GM10266 (cell line): ENCODE results near the gene PGM3.
A peak's percentile ranks its signal among the peaks of the same experiment; 100 is the strongest.

ENCODE experiments used
- DNase-seq: peaks from one replicate; pipeline ENCODE4 v3.0.0; 2012; ENCODE audit errors: extremely low spot score
- CTCF ChIP-seq: IDR thresholded peaks from 2 replicates; pipeline ENCODE4 v1.5.1; 2012; ENCODE audit warnings: mild to moderate bottlenecking, low read depth; ENCODE audit not compliant: control insufficient read depth, insufficient read depth; ENCODE audit errors: missing control alignments

The PGM3 gene, protein sequence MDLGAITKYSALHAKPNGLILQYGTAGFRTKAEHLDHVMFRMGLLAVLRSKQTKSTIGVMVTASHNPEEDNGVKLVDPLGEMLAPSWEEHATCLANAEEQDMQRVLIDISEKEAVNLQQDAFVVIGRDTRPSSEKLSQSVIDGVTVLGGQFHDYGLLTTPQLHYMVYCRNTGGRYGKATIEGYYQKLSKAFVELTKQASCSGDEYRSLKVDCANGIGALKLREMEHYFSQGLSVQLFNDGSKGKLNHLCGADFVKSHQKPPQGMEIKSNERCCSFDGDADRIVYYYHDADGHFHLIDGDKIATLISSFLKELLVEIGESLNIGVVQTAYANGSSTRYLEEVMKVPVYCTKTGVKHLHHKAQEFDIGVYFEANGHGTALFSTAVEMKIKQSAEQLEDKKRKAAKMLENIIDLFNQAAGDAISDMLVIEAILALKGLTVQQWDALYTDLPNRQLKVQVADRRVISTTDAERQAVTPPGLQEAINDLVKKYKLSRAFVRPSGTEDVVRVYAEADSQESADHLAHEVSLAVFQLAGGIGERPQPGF

GRCh38 chr6:83192871-83193746, at the start of gene PGM3, which contains the start of gene RWDD2A:
Gene PGM3 (minus strand): TSS chr6:83193265. CDS start chr6:83191012, 2,253 bp downstream.
Gene RWDD2A (plus strand): TSS chr6:83193357. CDS start chr6:83194452, 1,095 bp downstream.
- DNase-seq: peak; percentile 97
- TF ChIP-seq CTCF: no peak

GRCh38 chr6:83231146-83231545, 38.1 kb upstream of the PGM3 start:
- DNase-seq: no peak
- no peak for TF ChIP-seq CTCF

DNA sequence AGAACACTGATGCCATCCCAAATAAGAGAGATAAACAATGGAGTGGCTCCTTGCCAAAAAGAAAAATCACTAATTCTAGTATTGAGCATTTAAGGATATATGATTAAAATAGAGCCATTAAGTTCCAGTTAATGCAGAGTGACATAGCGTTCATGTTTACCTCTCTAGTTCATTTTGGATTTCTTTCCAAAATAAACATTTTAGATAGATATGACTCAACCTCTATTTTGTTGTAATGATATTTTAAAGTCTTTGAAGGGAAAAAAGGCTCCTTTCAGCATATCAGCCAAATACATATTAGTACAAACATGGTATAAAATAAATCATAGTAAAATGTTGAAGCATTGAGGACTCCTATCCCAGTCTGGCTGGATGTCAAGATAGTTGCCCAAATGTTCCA, 33.5 kb upstream of the PGM3 start:
- TF ChIP-seq CTCF: no peak
- DNase-seq: no peak

- DNase-seq: peak; percentile 19
- TF ChIP-seq CTCF: peak; percentile 47
Observed at GRCh38 chr6:83221889-83222479, 28.9 kb upstream of the PGM3 start.

DNA sequence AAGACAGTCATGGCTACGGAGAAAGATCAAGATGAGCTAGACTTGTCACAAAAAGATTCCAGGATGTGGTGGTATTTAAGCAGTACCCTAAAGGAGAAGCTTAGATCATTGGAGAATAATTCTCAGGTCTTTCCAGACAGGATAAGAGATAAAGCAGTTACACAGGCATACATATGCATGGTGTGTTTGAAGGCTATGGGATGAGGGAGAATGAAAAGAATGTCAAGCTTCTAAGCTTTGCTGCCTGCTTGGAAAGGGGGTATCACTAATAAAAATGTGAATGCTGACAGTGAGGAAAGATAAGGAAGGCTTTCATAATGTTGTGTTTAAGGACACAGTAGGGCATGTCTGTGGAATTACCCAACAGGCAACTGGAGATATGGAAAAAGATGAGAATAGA, 28.2 kb upstream of the PGM3 start:
- no peak for TF ChIP-seq CTCF
- DNase-seq: no peak

- TF ChIP-seq CTCF: no peak
- DNase-seq: no peak
Observed at GRCh38 chr6:83220121-83220520, 27.1 kb upstream of the PGM3 start.
